Stomach (tissue), 4 donors: ENCODE data around the gene TK1.

Experiments
- EP300 ChIP-seq: sonication (generic); formaldehyde crosslinking; IDR thresholded peaks from one replicate; pipeline ENCODE4 v1.6.1; 2017; ENCODE audit warnings: antibody characterized with exemption
- POLR2A ChIP-seq, 4 donors: fragments of 450-650 bp; IDR thresholded peaks; one replicate each; pipeline ENCODE4 v1.6.1; 2016; ENCODE audit warnings: antibody characterized with exemption in 4 of 4, control low read depth in 2 of 4, mild to moderate bottlenecking in 1 of 4, moderate library complexity in 1 of 4
- POLR2AphosphoS5 ChIP-seq, 3 donors: sonication (generic); formaldehyde crosslinking; IDR thresholded peaks; one replicate each; pipeline ENCODE4 v1.6.1; 2016; ENCODE audit warnings: antibody characterized with exemption in 3 of 3
- TF ChIP-seq, protein P1 (sequence below), 7 experiments: fragments of 450-650 bp in 4 of 7; fragments of 200-600 bp in 3 of 7; sonication (generic) in 3 of 7; IDR thresholded peaks; one replicate each; pipeline ENCODE4 v1.5.1; 2016 to 2019; ENCODE audit warnings: antibody characterized with exemption in 7 of 7, control low read depth in 2 of 7, mild to moderate bottlenecking in 1 of 7

DNA sequence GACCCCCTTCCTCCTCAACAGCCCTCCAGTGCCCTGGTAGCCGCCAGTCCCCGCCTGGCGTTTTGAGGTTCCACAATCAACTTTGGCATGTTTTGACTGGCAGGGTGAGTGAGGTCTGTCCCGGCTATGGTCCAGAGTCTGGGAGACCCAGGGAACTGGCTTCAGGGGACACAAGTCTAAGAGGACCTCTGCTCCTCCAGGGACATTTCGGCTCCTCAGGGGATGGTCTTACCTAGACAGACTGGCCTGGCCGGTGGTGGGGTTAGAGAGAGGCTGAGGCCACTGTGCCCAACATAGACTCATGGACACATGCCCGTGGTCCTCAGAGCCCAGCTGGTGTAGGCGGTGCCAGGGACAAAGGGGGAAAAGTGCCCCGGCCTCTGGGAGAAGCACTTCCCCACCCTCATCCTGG lies 54.1 kb downstream of the TK1 start:
- TF ChIP-seq EP300 (no peak), POLR2A (IDR thresholded peaks at IDR 0.05) (no peak), POLR2AphosphoS5 (IDR thresholded peaks at IDR 0.05) (no peak)
- TF ChIP-seq, protein P1, sequence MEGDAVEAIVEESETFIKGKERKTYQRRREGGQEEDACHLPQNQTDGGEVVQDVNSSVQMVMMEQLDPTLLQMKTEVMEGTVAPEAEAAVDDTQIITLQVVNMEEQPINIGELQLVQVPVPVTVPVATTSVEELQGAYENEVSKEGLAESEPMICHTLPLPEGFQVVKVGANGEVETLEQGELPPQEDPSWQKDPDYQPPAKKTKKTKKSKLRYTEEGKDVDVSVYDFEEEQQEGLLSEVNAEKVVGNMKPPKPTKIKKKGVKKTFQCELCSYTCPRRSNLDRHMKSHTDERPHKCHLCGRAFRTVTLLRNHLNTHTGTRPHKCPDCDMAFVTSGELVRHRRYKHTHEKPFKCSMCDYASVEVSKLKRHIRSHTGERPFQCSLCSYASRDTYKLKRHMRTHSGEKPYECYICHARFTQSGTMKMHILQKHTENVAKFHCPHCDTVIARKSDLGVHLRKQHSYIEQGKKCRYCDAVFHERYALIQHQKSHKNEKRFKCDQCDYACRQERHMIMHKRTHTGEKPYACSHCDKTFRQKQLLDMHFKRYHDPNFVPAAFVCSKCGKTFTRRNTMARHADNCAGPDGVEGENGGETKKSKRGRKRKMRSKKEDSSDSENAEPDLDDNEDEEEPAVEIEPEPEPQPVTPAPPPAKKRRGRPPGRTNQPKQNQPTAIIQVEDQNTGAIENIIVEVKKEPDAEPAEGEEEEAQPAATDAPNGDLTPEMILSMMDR (IDR thresholded peaks at IDR 0.05) = no peak
